ES-I3 (cell line): ENCODE measurements around the gene TMPRSS2.

ENCODE experiments used
- H3K36me3 ChIP-seq: 2 replicates; pipeline ENCODE4 v1.6.1; 2013; ENCODE audit warnings: mild to moderate bottlenecking, low read length, control low read depth, moderate library complexity; ENCODE audit not compliant: insufficient read depth
- H3K4me1 ChIP-seq: 2 replicates; pipeline ENCODE4 v1.6.1; 2013; ENCODE audit warnings: mild to moderate bottlenecking, control low read depth, low read length; ENCODE audit not compliant: insufficient read depth
- H3K9ac ChIP-seq: 2 replicates; pipeline ENCODE4 v1.6.1; 2013; ENCODE audit warnings: low read depth, mild to moderate bottlenecking, low read length, moderate library complexity
- H3K9me3 ChIP-seq: 2 replicates; pipeline ENCODE4 v1.6.1; 2013; ENCODE audit warnings: mild to moderate bottlenecking, low read length, moderate library complexity; ENCODE audit not compliant: control insufficient read depth, insufficient read depth

The TMPRSS2 gene

GRCh38 chr21:41521489-41522027 is 13.6 kb upstream of the TMPRSS2 start:
- Histone ChIP-seq H3K9me3 (no peaks in the 10 kb centered on the region; the same call in 1 of the 2 replicates), H3K4me1 (no peaks in the 10 kb centered on the region), H3K9ac (no peak overlapping the region), H3K36me3 (no peaks in the 10 kb centered on the region)

GRCh38 chr21:41520560-41521442 is 12.8 kb upstream of the TMPRSS2 start:
- Histone ChIP-seq H3K36me3 (no peaks in the 10 kb centered on the region), H3K9ac (no peak overlapping the region), H3K9me3 (no peaks in the 10 kb centered on the region; the same call in 1 of the 2 replicates), H3K4me1 (no peaks in the 10 kb centered on the region)

DNA sequence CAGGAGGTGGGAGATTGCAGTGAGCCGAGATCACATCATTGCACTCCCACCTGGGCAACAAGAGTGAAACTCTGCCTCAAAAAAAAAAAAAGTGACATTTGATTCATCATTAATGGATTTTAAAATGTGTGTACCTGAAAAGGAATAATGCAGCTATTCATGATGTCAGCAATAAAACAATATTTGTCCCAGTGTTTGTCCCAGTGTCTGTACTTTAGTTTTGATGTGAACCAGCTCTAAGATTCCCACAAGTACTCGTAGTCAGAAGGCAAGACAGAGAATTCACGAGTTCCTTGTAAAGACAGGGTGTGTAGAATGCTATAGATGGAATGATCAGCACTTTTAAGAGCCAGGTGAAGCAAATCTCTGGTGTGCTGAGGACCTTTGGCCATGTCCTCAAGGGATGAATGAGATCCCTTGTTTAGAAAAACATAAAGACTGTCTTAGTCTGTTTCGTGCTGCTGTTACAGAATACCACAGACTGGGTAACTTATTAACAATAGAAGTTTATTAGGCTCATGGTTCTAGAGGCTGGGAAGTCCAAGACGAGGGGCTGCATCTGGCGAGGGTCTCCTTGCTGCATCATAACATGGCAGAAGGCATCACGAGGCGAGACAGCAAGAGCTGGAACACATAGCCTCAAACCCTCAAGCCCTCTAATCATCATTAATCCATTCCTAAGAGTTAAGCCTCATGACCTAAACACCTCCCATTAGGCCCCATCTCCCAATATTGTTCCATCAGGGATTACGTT is 12.0 kb upstream of the TMPRSS2 start:
- H3K9ac ChIP-seq: no peak overlapping the region
- H3K4me1 ChIP-seq: no peaks in the 10 kb centered on the region
- H3K9me3 ChIP-seq: no peaks in the 10 kb centered on the region; the same call in 1 of the 2 replicates
- no peaks in the 10 kb centered on the region for H3K36me3 ChIP-seq

DNA sequence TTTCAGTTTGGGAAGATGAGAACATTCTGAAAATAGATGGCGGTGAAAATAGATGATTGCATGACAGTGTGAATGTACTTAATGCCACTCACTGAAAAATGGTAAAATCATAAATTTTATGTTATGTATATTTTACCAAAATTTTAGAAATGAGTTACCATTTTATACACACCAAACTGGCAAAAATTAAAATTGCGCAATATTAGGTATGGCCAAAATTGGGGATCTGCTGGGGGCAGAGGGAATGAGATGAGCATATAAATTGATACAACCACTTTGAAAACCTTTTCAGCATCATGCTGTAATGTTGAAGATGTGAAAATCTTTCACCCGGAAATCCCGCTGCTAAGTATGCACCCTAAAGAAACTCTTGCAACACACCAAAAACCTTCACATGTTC is 10.8 kb upstream of the TMPRSS2 start:
- Histone ChIP-seq H3K36me3 (no peaks in the 10 kb centered on the region), H3K4me1 (no peaks in the 10 kb centered on the region), H3K9me3 (no peaks in the 10 kb centered on the region; the same call in 1 of the 2 replicates), H3K9ac (no peak overlapping the region)

GRCh38 chr21:41511858-41512257 is 3.9 kb upstream of the TMPRSS2 start:
- Histone ChIP-seq H3K9me3 (no peaks in the 10 kb centered on the region), H3K4me1 (0 out of 2 replicates have a peak, but pooled peaks cover 4% of the 10 kb centered on the region), H3K36me3 (no peaks in the 10 kb centered on the region), H3K9ac (no peak overlapping the region)

GRCh38 chr21:41510500-41510899 is 2.5 kb upstream of the TMPRSS2 start:
- H3K9me3 ChIP-seq: no peaks in the 10 kb centered on the region
- 0 out of 2 replicates have a peak, but pooled peaks cover 4% of the 10 kb centered on the region for H3K4me1 ChIP-seq
- H3K36me3 ChIP-seq: no peaks in the 10 kb centered on the region
- H3K9ac ChIP-seq: no peak overlapping the region

GRCh38 chr21:41509733-41510132 is 1.8 kb upstream of the TMPRSS2 start:
- Histone ChIP-seq H3K36me3 (no peaks in the 10 kb centered on the region), H3K4me1 (0 out of 2 replicates have a peak, but pooled peaks cover 4% of the 10 kb centered on the region), H3K9me3 (no peaks in the 10 kb centered on the region), H3K9ac (no peak overlapping the region)

DNA sequence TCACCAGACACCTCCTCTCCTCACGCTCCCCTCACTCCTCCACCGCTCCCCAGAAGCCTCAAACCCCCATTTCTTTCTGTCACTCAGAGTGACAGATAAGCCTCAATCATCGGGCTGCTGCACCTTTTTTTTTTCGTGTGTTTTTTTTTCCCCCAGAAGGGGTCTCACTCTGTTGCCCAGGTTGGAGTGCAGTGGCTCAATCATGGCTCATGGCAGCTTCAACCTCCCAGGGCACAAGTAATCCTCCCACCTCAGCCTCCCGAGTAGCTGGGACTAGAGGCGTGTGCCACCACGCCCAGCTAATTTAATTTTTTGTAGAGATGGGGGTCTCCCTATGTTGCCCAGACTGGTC is 1.2 kb upstream of the TMPRSS2 start:
- H3K9ac ChIP-seq: peak overlapping the region; percentile 67; the same call in 1 of the 2 replicates
- no peaks in the 10 kb centered on the region for H3K9me3 ChIP-seq
- 0 out of 2 replicates have a peak, but pooled peaks cover 4% of the 10 kb centered on the region for H3K4me1 ChIP-seq
- H3K36me3 ChIP-seq: no peaks in the 10 kb centered on the region

DNA sequence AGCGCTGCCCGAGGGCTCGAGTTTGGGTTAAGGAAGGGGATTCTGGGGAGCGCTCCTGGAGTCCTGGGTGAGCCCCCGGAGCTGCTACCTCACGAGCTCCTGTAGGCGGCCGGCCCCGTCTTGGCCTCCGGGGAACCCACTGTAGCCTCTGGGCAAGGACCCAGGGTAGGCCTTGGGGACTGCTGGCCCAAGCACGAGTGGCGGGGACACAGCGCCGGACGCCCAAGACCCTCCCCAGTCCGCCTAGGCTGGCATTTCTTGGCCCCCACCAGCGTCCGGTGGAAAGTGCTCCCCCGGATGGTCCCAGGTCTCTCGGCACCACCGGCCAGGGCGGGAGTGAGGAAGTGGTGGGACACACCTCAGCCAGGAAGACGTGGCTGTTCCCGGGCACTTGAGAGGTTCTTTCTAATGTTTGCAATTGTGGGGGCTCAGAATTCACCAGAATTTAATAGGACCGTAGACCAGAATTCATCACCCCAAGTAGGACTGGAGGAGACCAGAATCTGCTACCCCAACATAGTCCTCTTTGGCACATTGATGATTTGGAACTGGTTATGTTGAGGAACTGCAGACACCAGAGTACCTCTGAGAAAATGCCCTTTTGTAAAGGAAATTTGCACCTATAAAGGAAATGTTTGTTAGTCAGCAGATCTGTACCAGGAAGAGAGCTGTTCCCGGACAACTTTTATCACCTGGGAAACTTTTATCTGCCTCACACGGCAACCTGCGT is 622 bp upstream of the TMPRSS2 start:
- Histone ChIP-seq H3K9me3 (no peaks in the 10 kb centered on the region), H3K36me3 (no peaks in the 10 kb centered on the region), H3K9ac (peak overlapping the region; percentile 67), H3K4me1 (0 out of 2 replicates have a peak, but pooled peaks cover 4% of the 10 kb centered on the region)

- Histone ChIP-seq H3K36me3 (no peaks in the 10 kb centered on the region), H3K9ac (peak overlapping the region; percentile 57), H3K4me1 (0 out of 2 replicates have a peak, but pooled peaks cover 4% of the 10 kb centered on the region), H3K9me3 (no peaks in the 10 kb centered on the region)
Observed at GRCh38 chr21:41506611-41507520, 1.1 kb downstream of the TMPRSS2 start.

GRCh38 chr21:41506005-41506594 is 1.9 kb downstream of the TMPRSS2 start:
- H3K4me1 ChIP-seq: 0 out of 2 replicates have a peak, but pooled peaks cover 4% of the 10 kb centered on the region
- H3K36me3 ChIP-seq: no peaks in the 10 kb centered on the region
- H3K9ac ChIP-seq: peak overlapping the region; percentile 57; the same call in 1 of the 2 replicates
- no peaks in the 10 kb centered on the region for H3K9me3 ChIP-seq

DNA sequence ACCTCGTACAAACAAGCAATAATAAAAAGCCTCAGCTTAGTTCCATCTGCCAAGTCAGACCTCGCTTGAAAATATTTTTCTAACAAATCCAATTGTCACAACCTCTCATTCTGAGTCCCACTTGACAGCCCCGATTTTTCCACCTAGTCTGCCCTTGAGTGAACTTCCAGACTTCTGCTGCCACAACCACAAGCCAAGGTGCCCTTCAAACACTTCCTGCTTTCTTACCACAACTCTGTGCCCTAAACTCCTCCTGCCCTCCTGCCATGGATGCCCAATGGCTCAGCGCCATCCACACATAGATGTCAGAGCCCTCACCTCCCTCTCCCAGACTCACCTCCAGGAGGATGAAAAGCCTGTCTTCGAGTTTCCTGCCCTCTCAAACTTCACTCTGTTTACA is 3.9 kb downstream of the TMPRSS2 start:
- Histone ChIP-seq H3K36me3 (no peaks in the 10 kb centered on the region), H3K9ac (no peak overlapping the region), H3K4me1 (no peaks in the 10 kb centered on the region), H3K9me3 (no peaks in the 10 kb centered on the region)

- H3K4me1 ChIP-seq: no peaks in the 10 kb centered on the region
- H3K9me3 ChIP-seq: no peaks in the 10 kb centered on the region
- H3K36me3 ChIP-seq: no peaks in the 10 kb centered on the region
- no peak overlapping the region for H3K9ac ChIP-seq
Observed at GRCh38 chr21:41503331-41503730, 4.6 kb downstream of the TMPRSS2 start.
